Astrocyte of the cerebellum (primary cell): Measurements from ENCODE around the gene HIP1.
"Not testable (repeated sequence)": the region's sequence is repeated elsewhere in the genome, so short reads cannot be mapped to it uniquely, and the experiment has no call there.

ENCODE experiments used
- DNase-seq: peaks from one replicate; pipeline ENCODE4 v3.0.0-alpha.2; 2011; ENCODE audit warnings: low read depth
- H3K4me3 ChIP-seq: 2 replicates; pipeline ENCODE4 v1.5.1; 2011; ENCODE audit warnings: mild to moderate bottlenecking, low read depth, low read length, moderate library complexity
- in situ Hi-C: cut with HindIII; loops from 2 replicates; pipeline ENCODE4 v1.10.0; 2017; ENCODE audit warnings: low sequenced_read_pairs
- TF ChIP-seq, protein P1 (sequence below): IDR thresholded peaks from 2 replicates; pipeline ENCODE4 v1.5.1; 2012; ENCODE audit warnings: low read length, low read depth, moderate library complexity, mild to moderate bottlenecking; ENCODE audit errors: missing control alignments

HIP1 gene

DNA sequence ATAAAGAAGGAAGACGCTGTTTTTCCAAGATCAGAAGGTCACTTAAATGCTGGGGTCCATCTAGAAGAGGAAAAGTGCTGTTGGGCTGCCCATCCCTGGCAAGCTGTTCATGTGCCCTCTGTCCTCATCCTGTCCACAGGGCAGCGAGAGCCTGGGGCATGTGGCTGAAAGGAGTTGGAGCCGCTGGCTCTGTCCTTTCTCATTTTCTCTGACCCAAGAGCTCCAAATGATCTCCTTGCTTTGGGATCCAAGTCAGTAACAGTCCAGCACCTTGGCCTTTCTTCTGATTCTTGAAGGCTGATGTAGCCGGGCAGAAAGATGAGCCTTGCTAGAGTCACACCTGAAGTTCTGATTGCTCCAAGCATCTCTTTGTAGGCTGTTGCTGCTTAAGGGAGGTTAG lies 202.2 kb downstream of the HIP1 start:
- TF ChIP-seq, protein P1, sequence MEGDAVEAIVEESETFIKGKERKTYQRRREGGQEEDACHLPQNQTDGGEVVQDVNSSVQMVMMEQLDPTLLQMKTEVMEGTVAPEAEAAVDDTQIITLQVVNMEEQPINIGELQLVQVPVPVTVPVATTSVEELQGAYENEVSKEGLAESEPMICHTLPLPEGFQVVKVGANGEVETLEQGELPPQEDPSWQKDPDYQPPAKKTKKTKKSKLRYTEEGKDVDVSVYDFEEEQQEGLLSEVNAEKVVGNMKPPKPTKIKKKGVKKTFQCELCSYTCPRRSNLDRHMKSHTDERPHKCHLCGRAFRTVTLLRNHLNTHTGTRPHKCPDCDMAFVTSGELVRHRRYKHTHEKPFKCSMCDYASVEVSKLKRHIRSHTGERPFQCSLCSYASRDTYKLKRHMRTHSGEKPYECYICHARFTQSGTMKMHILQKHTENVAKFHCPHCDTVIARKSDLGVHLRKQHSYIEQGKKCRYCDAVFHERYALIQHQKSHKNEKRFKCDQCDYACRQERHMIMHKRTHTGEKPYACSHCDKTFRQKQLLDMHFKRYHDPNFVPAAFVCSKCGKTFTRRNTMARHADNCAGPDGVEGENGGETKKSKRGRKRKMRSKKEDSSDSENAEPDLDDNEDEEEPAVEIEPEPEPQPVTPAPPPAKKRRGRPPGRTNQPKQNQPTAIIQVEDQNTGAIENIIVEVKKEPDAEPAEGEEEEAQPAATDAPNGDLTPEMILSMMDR = no peak
- in situ Hi-C loops = no loop called here
- no peak for DNase-seq
- H3K4me3 ChIP-seq = no peak overlapping the region

GRCh38 chr7:75534727-75535307 lies 203.9 kb downstream of the HIP1 start:
- TF ChIP-seq, protein P1 = no peak
- no peak overlapping the region for H3K4me3 ChIP-seq
- DNase-seq = no peak
- in situ Hi-C loops = no loop called here

DNA sequence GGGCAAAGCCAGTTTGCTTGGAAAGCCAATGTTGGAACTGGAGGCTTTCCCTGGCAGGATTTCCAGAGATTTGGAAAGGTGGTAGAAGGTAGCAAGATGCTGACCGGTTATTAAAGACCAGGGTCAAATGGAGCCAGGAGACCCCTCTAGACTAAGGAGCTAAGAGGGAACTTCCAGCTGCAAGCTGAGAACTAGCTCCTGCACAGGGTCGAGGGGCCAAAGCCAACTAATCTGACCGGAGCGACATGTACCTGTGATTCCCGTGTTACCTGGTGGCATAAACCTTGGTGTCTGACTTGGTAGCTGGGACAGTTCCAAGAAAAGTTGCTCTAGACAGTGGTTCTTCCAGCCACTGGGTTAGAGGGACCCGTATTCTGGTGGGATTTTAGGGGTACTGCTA lies 204.8 kb downstream of the HIP1 start:
- no peak for DNase-seq
- in situ Hi-C loops = no loop called here
- TF ChIP-seq, protein P1 = no peak
- no peak overlapping the region for H3K4me3 ChIP-seq

GRCh38 chr7:75532639-75533038 lies 206.1 kb downstream of the HIP1 start:
- TF ChIP-seq, protein P1 = no peak
- no peak overlapping the region for H3K4me3 ChIP-seq
- DNase-seq = no peak
- in situ Hi-C loops = no loop called here

DNA sequence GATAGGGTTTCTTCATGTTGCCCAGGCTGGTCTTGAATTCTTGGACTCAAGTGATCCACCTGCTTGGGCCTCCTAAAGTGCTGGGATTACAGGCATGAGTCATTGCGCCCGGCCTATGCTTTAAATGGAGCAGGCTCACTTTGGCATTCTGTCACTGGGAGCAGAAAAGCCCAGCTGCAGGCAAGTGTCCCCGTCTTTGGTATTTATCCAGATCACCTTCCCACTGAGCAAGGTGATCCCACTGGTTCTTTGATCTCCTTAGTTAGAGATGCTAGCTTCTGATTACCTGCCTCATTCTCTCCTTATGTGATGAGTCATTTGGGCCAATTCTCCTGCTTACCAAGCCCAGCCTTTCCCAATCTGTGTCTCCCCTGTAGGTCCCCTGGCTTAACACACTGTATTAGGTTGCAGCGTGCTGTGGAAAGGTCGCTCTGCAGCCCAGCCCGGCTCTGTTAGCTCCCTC lies 207.4 kb downstream of the HIP1 start:
- no peak overlapping the region for H3K4me3 ChIP-seq
- TF ChIP-seq, protein P1 = no peak
- DNase-seq = no peak
- in situ Hi-C loops = no loop called here

DNA sequence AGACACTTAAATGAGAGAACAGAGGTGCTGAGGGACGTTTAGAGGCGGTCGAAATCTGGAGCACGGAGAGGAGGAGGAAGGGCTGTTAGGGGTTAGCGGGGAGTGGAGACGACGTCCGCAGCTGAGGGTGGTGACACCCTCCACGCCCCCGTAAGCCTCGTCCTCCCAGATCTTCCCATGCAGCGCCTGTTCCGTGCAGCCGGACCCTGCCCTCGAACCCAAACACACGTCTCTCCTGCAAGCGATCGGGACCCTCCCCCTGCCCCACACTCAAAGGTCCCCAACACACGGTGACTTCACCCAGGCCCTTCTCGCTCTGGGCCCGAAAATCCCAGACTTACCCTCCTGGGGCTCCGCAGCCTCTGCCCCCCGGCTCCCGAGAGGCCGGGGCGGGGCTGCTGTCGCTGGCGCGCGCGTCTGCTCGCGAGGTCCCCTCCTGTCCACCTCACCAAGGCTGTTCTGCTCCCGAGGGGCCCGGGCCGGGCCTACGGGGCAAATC lies 211.5 kb downstream of the HIP1 start:
- in situ Hi-C loops, DNase-seq: not testable (repeated sequence)
- H3K4me3 ChIP-seq = peak overlapping the region; percentile 73

GRCh38 chr7:75521727-75522126 lies 217.0 kb downstream of the HIP1 start:
- DNase-seq, H3K4me3 ChIP-seq, in situ Hi-C loops: not testable (repeated sequence)

DNA sequence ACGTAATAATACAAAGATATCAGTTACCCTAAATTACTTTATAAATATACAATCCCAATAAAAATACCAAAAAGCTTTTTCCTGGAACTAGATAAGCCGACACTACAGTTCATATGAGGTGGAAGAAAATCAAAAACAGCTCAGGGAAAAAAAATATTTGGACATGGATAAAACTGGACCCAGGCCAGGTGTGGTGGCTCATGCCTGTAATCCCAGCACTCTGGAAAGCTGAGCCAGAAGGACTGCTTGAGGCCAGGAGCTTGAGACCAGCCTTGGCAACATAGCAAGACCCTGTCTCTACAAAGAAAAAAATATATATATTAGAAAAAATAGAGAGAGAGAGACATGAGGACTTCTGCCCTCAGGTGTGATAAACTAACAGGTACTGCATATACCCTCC lies 219.9 kb downstream of the HIP1 start:
- H3K4me3 ChIP-seq, in situ Hi-C loops, DNase-seq: not testable (repeated sequence)

GRCh38 chr7:75509033-75509432 lies 229.7 kb downstream of the HIP1 start:
- in situ Hi-C loops, DNase-seq, H3K4me3 ChIP-seq: not testable (repeated sequence)

DNA sequence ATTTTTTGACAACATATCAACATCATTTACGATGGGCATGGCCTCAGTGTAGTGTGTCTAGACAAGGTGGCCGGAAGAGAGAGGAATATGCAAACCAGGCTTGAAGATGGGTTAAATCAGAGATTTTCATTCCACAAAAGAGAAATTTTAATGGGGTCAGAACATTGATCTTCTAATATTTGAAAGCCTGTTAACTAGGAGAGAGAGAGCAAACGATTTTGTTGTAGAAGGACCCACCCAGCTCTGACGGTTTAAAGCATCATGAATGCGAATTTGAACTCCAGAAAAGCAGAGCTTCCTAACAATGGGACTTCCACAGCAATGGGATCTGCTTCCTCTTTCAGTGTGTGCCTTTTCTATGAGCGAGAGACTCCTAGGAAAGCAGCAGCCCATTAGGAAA lies 246.7 kb downstream of the HIP1 start, which contains the start of gene SPDYE5:
Gene SPDYE5, plus strand, starts transcription at position 301 of the 400 bp plus-strand sequence. CDS start 1,728 bp downstream, outside the sequence.
- in situ Hi-C loops, DNase-seq, H3K4me3 ChIP-seq: not testable (repeated sequence)

DNA sequence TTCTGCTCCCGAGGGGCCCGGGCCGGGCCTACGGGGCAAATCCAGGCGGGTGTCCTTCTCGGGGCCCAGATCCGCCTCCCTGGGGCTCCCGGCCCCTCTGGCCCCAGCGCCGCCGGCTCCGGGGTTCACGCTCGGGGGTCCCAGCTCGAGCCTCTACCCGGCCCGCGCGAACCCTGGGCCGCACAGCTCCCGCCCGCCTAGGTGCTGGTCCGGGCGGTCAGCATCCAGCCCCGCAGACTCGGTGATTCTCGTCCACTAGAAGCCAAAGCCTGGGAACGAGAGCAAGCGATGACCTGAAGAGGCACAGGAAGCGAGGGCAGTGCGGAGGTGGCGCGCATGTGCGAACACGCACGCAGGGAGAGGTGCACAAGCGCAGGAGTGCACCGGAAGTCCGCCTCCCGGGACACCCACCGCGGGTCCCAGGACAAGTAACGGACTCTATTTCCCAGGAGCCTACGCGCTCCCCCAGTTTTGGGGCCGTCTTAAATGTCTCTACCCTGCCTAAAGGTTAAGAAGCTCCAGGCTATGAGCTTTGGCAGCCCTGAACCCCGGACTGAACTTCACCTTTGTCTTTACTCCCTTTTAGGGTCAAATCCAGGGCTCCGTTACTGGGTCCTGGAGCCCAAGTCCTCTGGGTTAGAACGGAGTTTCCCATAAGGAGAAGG lies 252.6 kb downstream of the HIP1 start, which contains the start of gene POM121C:
Gene POM121C, minus strand, starts transcription at position 321 of the 665 bp plus-strand sequence. CDS start 44,803 bp downstream, outside the sequence.
- H3K4me3 ChIP-seq = peak within 1 kb of the TSS; percentile 68
- in situ Hi-C loops = not testable (repeated sequence)
- DNase-seq = peak; percentile 64
